Measurements from ENCODE around the gene ATXN1. TPM values are rescaled to one million over a fixed set of nuclear protein-coding genes. Genes with fewer than 3 reads are reported as not detected.

The ATXN1 gene
- total RNA-seq, 1 donor, result 45.3 TPM

DNA sequence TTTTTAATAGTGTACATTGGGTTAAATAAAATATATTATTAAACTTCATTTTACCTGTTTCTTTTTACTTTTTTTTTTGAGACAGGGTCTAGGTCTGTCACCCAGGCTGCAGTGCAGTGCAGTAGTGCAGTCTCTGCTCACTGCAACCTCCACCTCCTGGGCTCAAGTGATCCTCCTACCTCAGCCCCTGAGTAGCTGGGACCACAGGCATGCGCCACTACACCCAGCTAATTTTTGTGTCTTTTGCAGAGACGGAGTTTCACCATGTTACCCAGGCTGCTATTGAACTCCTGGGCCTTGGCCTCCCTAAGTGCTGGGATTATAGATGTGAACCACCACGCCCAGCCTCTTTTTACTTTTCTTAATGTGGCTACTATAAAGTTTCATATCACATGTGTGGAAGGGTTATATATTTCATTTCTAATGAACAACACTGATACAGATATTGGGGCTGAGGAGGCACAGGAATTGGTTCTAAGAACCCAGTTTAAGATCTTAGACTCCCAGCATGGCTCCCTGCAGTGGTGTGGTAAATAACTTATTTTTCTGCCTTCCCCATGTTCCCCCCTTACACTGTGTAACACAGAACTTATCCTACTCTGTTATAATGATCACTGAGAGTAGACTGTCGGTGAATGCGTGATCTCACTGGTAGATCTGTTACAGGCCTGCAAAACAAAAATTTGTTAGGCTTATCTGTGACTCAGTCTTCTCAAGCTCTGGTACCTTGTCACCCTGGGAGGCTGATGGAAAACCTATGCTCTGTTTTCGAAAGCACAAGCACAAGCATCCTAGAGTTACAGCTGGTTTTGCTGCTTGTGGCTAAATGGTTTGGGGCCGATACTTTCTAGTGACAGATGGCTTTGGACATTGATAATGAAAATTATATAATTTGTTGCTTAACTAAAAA is 5.8 kb upstream of the ATXN1 start:
- no peak for TF ChIP-seq CTCF (IDR thresholded peaks at IDR 0.05; ENCODE audit: insufficient read depth, low read depth, low read length)
- no peak for DNase-seq (ENCODE audit: low read depth)

DNA sequence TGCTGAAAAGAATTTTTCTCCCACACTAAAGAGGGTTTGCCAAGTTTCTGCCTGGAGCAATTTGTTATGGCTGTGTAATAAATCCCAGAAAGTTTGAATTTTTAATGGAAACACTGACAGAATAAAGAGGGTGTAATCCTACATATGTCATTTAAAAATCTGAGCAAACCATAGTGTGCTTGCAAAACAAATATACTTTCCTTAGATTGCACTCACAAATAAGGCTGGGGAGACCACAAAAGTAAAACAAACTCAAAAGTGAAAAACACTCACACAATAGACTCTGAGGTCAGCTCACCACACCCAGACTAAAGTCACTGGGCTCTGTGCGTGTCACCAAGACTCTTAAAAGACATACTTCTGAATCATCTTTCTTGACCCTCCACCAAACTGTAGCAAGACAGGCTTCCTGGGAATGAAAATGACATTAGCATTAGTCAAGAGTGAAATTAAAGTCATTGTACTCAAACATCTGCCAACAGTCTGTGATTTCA is 4.8 kb upstream of the ATXN1 start:
- TF ChIP-seq CTCF (IDR thresholded peaks at IDR 0.05; ENCODE audit: insufficient read depth, low read depth, low read length), result no peak
- DNase-seq (ENCODE audit: low read depth), result peak; percentile 79

More for the DNA sequence above, 5.8 kb upstream of the ATXN1 start:
- no peak overlapping the region for H3K4me3 ChIP-seq (ENCODE audit: low read depth, low read length)

GRCh38 chr6:16765235-16765634 is 4.0 kb upstream of the ATXN1 start:
- no peak overlapping the region for H3K4me3 ChIP-seq (ENCODE audit: low read depth, low read length)
- no peak for TF ChIP-seq CTCF (IDR thresholded peaks at IDR 0.05; ENCODE audit: insufficient read depth, low read depth, low read length)
- no peak for DNase-seq (ENCODE audit: low read depth)

More for the DNA sequence above, 4.8 kb upstream of the ATXN1 start:
- no peak overlapping the region for H3K4me3 ChIP-seq (ENCODE audit: low read depth, low read length)

DNA sequence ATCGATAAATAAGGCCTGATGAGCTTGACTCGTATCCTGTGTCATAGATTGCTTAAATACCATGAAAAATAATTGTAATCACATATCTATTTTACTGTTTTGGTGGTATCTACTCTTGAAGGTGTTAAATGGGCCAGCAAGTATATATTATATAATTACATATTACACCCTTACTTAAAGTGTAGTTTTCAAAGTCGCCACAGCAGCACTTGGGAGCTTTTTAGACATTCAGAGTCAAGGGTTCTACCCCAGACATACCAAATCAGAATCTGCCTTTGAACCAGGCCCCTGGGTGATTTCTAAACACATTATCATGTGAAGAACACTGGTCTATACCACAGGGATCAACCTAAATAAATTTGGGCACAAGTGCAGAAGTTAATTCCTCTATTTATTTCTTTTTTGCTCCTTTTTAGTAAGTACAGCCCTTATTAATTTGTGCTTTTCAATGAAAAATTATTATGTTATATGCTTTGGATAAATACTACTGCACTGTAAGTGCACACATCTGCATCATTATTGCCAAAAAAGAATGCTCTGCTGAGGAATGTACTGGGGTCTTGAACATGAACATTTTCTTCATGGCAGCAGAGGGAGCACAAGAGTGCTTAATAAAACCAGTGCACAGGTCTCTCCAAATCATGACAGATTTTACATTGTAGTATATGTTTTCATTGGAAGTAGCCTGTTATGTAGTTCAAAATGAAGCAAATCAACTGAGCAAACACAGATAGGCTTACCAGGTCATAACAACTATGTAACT is 3.1 kb upstream of the ATXN1 start:
- peak; percentile 70 for DNase-seq (ENCODE audit: low read depth)
- H3K4me3 ChIP-seq (ENCODE audit: low read depth, low read length), result no peak overlapping the region
- TF ChIP-seq CTCF (IDR thresholded peaks at IDR 0.05; ENCODE audit: insufficient read depth, low read depth, low read length), result peak; percentile 59

DNA sequence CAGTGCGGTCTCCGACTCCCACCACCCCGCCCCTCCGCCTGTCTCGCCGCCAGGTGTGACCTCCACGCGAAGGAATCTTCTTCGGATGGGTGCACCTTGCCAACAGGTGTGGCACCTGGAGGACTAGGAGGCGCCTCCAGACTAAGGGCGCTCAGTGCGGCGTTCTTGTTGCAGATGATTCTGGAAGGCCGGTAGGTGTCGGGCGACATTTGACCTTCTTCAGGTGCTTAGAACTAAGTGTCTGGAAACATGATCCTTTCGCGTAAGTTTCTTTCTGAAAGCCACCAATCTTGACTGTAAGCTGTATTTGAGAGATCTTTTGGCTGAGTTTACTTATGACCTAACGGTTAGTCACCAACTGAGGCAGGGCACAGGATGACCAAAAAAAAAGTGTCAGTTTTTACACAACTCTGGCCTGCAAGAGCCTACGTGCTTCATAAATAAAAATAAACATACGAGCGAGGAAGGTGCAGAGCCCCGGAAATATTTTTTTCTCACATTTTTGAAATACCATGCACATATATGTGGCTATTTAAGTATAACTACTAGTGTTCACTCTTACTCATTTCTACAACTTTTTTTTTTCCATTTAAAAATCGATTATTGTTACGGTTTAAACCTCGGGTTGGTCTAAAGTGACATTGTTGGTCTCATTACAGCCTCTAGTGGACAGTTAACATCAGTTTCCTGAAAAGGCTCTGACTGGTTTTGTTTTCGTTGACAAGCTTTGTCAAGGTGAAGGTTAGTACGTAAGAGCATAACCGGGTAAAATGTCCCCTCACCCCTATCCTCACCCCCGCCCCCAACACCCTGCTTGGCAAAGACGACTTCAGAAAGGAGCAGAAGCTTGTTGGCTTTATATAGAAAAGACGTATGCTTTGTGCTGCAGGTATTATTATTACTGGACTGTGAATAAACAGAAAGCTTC is 1.6 kb upstream of the ATXN1 start:
- peak; percentile 82 for DNase-seq (ENCODE audit: low read depth)
- TF ChIP-seq CTCF (IDR thresholded peaks at IDR 0.05; ENCODE audit: insufficient read depth, low read depth, low read length), result peak; percentile 96
- peak overlapping the region; percentile 94 for H3K4me3 ChIP-seq (ENCODE audit: low read depth, low read length)

- no peak for TF ChIP-seq CTCF (IDR thresholded peaks at IDR 0.05; ENCODE audit: insufficient read depth, low read depth, low read length)
- DNase-seq (ENCODE audit: low read depth), result no peak
- H3K4me3 ChIP-seq (ENCODE audit: low read depth, low read length), result peak overlapping the region; percentile 94
Measured at GRCh38 chr6:16762268-16762549, 949 bp upstream of the ATXN1 start.
